HCT116 (cell line): ENCODE data around the gene CDKN2B-AS1. TPM values are rescaled to one million over a fixed set of nuclear protein-coding genes. Genes with fewer than 3 reads are reported as not detected.

Source experiments
- ATAC-seq: fragments of 200-7000 bp; cut with Tn5 transposase; 2 replicates; pipeline ENCODE4 v1.9.1; 2020; ENCODE audit warnings: mild to moderate bottlenecking, moderate library complexity
- BruUV-seq: library from RNA; stranded (reverse); fragments of 400-500 nt; replicated peaks from 2 replicates; lab custom pipeline; 2021; lab: Mats Ljungman, UMichigan
- CTCF ChIA-PET: fragments of 300-600 bp; sonication (Branson Sonifier 250); formaldehyde crosslinking; loops from one replicate; lab custom pipeline; 2021; ENCODE audit warnings: antibody characterized with exemption; lab: Charles Lee
- POLR2A ChIA-PET: fragments of 300-600, 350-600 bp; sonication (Branson Sonifier 250); formaldehyde crosslinking; loops from one replicate; lab custom pipeline; 2021; ENCODE audit warnings: antibody characterized with exemption; lab: Charles Lee
- RAD21 ChIA-PET, 2 experiments: fragments of 300-600 bp; sonication (Branson Sonifier 250); formaldehyde crosslinking; loops; one replicate each; lab custom pipeline; 2023; ENCODE audit warnings: low total read pairs in 2 of 2; ENCODE audit not compliant: uncharacterized antibody in 2 of 2, unreplicated experiment in 2 of 2, low non-redundant PET in 1 of 2; lab: Charles Lee
- DNase-seq: peaks from one replicate; pipeline ENCODE4 v3.0.0-alpha.2; 2010; ENCODE audit warnings: low read depth, low spot score
- H2AFZ ChIP-seq: fragments of 200-600 bp; shearing (Covaris generic), sonication (generic); 2 replicates; pipeline ENCODE4 v1.6.1; 2017; ENCODE audit warnings: low read depth, mixed run types, mixed read lengths, antibody characterized with exemption, low read length; ENCODE audit not compliant: poor library complexity, severe bottlenecking
- H3K27ac ChIP-seq: 2 replicates; pipeline ENCODE4 v1.5.1; 2012; ENCODE audit warnings: low read depth, low read length
- H3K27me3 ChIP-seq: fragments of 200-600 bp; sonication (generic); 2 replicates; pipeline ENCODE4 v1.6.1; 2016; ENCODE audit warnings: mixed run types, low read length, mixed read lengths; ENCODE audit not compliant: insufficient read depth
- H3K36me3 ChIP-seq, 2 experiments: fragments of 200-500 bp in 1 of 2; fragments of 200-600 bp in 1 of 2; sonication (Bioruptor generic) in 1 of 2; sonication (generic) in 1 of 2; 2 replicates each; pipeline versions ENCODE4 v1.5.1 to v1.6.1; 2014 to 2016; ENCODE audit warnings: low read length in 2 of 2, inconsistent platforms in 1 of 2, mixed read lengths in 1 of 2, mixed run types in 1 of 2; ENCODE audit not compliant: insufficient read depth in 2 of 2, control insufficient read depth in 1 of 2
- H3K4me1 ChIP-seq, 2 experiments: fragments of 200-600 bp in 1 of 2; sonication (generic) in 1 of 2; 2 replicates each; pipeline versions ENCODE4 v1.5.1 to v1.6.1; 2012 to 2017; ENCODE audit warnings: low read length in 2 of 2, inconsistent platforms in 1 of 2, mild to moderate bottlenecking in 1 of 2, mixed read lengths in 1 of 2, mixed run types in 1 of 2, moderate library complexity in 1 of 2; ENCODE audit not compliant: insufficient read depth in 2 of 2, control insufficient read depth in 1 of 2
- H3K4me2 ChIP-seq: fragments of 200-600 bp; sonication (generic); 2 replicates; pipeline ENCODE4 v1.6.1; 2017; ENCODE audit warnings: mixed run types, low read length, mixed read lengths
- H3K4me3 ChIP-seq, 2 experiments: fragments of 200-600 bp in 1 of 2; sonication (generic) in 1 of 2; replicated peaks in 1 of 2; 2 replicates each; pipeline ENCODE4 v1.5.1; 2011 to 2016; ENCODE audit warnings: low read length in 2 of 2, control low read depth in 1 of 2, low read depth in 1 of 2, mild to moderate bottlenecking in 1 of 2, mixed read lengths in 1 of 2, mixed run types in 1 of 2
- H3K79me2 ChIP-seq: fragments of 200-600 bp; sonication (generic); 2 replicates; pipeline ENCODE4 v1.6.1; 2017; ENCODE audit warnings: mild to moderate bottlenecking, mixed run types, low read length, moderate library complexity, mixed read lengths; ENCODE audit not compliant: insufficient read depth
- H3K9ac ChIP-seq: fragments of 200-600 bp; sonication (generic); 2 replicates; pipeline ENCODE4 v1.6.1; 2016; ENCODE audit warnings: low read length, mixed read lengths
- H3K9me2 ChIP-seq: fragments of 200-600 bp; sonication (generic), shearing (Covaris generic); 2 replicates; pipeline ENCODE4 v1.6.1; 2017; ENCODE audit warnings: mixed run types, mild to moderate bottlenecking, moderate library complexity; ENCODE audit not compliant: insufficient read depth
- H3K9me3 ChIP-seq, 2 experiments: fragments of 200-500 bp in 1 of 2; fragments of 200-600 bp in 1 of 2; sonication (Bioruptor generic) in 1 of 2; sonication (generic) in 1 of 2; 2 replicates each; pipeline ENCODE4 v1.6.1; 2014 to 2017; ENCODE audit warnings: low read length in 2 of 2, mixed read lengths in 2 of 2, inconsistent platforms in 1 of 2, low read depth in 1 of 2, mild to moderate bottlenecking in 1 of 2, mixed run types in 1 of 2, moderate library complexity in 1 of 2; ENCODE audit not compliant: control insufficient read depth in 1 of 2, insufficient read depth in 1 of 2
- H4K20me1 ChIP-seq: fragments of 200-600 bp; sonication (generic), shearing (Covaris generic); 2 replicates; pipeline ENCODE4 v1.6.1; 2017; ENCODE audit warnings: mixed run types, mild to moderate bottlenecking, moderate library complexity; ENCODE audit not compliant: insufficient read depth
- ATF3 ChIP-seq: IDR thresholded peaks from 2 replicates; pipeline ENCODE4 v1.6.1; 2012
- CEBPB ChIP-seq: IDR thresholded peaks from 2 replicates; pipeline ENCODE4 v1.6.1; 2012; ENCODE audit warnings: low read depth
- CTCF ChIP-seq, 3 experiments: fragments of 200-600 bp in 1 of 3; sonication (generic) in 1 of 3; IDR thresholded peaks in 2 of 3; conservative IDR thresholded peaks in 1 of 3; 2 replicates each; pipeline ENCODE4 v1.5.1; 2012 to 2017; ENCODE audit warnings: low read depth in 2 of 3, low read length in 2 of 3, antibody characterized with exemption in 1 of 3, borderline replicate concordance in 1 of 3, control low read depth in 1 of 3, mild to moderate bottlenecking in 1 of 3, mixed read lengths in 1 of 3, mixed run types in 1 of 3, moderate library complexity in 1 of 3; ENCODE audit not compliant: insufficient read depth in 1 of 3
- EGR1 ChIP-seq: IDR thresholded peaks from 2 replicates; pipeline ENCODE4 v1.6.1; 2012; ENCODE audit warnings: low read depth
- ELF1 ChIP-seq: IDR thresholded peaks from 2 replicates; pipeline ENCODE4 v1.6.1; 2012; ENCODE audit warnings: low read depth, borderline replicate concordance
- EZH2 ChIP-seq: fragments of 200-600 bp; sonication (generic); IDR thresholded peaks from 2 replicates; pipeline ENCODE4 v1.6.1; 2017; ENCODE audit warnings: antibody characterized with exemption, mixed run types
- FOSL1 ChIP-seq: IDR thresholded peaks from 2 replicates; pipeline ENCODE4 v1.6.1; 2012; ENCODE audit warnings: low read depth
- JUND ChIP-seq: IDR thresholded peaks from 2 replicates; pipeline ENCODE4 v1.6.1; 2012
- POLR2AphosphoS5 ChIP-seq: IDR thresholded peaks from 2 replicates; pipeline ENCODE4 v1.6.1; 2011; ENCODE audit warnings: mild to moderate bottlenecking, low read depth, low read length, moderate library complexity
- SIN3A ChIP-seq: IDR thresholded peaks from 2 replicates; pipeline ENCODE4 v1.6.1; 2012; ENCODE audit warnings: low read depth
- SP1 ChIP-seq: IDR thresholded peaks from 2 replicates; pipeline ENCODE4 v1.6.1; 2012; ENCODE audit warnings: low read depth
- SRF ChIP-seq: IDR thresholded peaks from 2 replicates; pipeline ENCODE4 v1.6.1; 2012; ENCODE audit warnings: low read depth
- TCF7L2 ChIP-seq: IDR thresholded peaks from 2 replicates; pipeline ENCODE4 v1.7.0; 2011; ENCODE audit warnings: borderline replicate concordance, inconsistent platforms; ENCODE audit not compliant: insufficient read depth, insufficient read length; ENCODE audit errors: extremely low read depth
- YY1 ChIP-seq: IDR thresholded peaks from 2 replicates; pipeline ENCODE4 v1.6.1; 2011; ENCODE audit warnings: low read length, low read depth, moderate library complexity, mild to moderate bottlenecking; ENCODE audit not compliant: insufficient replicate concordance; ENCODE audit errors: extremely low read depth
- ZFX ChIP-seq: fragments of 450-650 bp; IDR thresholded peaks from 2 replicates; pipeline ENCODE4 v1.6.1; 2017
- ZNF274 ChIP-seq: fragments of 200-500 bp; sonication (Bioruptor generic); IDR thresholded peaks from 2 replicates; pipeline ENCODE4 v1.6.1; 2014; ENCODE audit warnings: mild to moderate bottlenecking, low read depth, low read length, inconsistent platforms
- intact Hi-C: fragments of 100-400 bp; cut with micrococcal nuclease; formaldehyde crosslinking; loops from 2 replicates; pipeline ENCODE4 v1.10.0; 2022
- total RNA-seq: library from RNA; stranded (reverse); gene quantifications from one replicate; pipeline ENCODE4 v1.2.1, GENCODE V29; 2021; ENCODE audit not compliant: unreplicated experiment
- TF ChIP-seq, protein P1 (sequence below): IDR thresholded peaks from 2 replicates; pipeline ENCODE4 v1.6.1; 2011; ENCODE audit warnings: mild to moderate bottlenecking, low read length, moderate library complexity; ENCODE audit not compliant: insufficient replicate concordance; ENCODE audit errors: extremely low read depth

The CDKN2B-AS1 gene
- total RNA-seq, 1 experiment from 2014 or later, result 1.7 TPM

DNA sequence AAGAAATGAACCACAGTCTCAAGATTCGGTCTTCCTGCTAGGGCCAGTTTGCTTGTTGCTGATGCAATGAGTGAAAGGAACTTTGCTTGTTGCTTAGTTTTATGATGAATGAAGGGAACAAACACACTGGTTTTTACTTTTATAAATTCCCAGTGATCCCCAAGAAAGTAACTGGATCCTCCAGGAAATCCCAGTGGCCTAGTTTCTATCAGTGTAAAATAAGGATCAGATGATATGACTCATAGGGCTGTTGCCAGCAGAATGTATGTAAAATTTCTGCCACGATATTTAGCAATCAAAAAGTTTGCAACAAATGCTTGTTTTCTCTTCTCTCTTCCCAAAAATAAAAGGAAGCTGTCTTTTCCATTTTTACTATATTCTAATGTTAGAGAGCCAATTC is 174.7 kb downstream of the CDKN2B-AS1 start:
- intact Hi-C loops, result no loop called here
- ChIA-PET RAD21 (no interaction called here), POLR2A (no interaction called here)
- no peaks in the 10 kb centered on the region for H4K20me1 ChIP-seq
- H3K9me3 ChIP-seq, result no peaks in the 10 kb centered on the region
- H3K79me2 ChIP-seq, result no peaks in the 10 kb centered on the region
- no peak overlapping the region for H2AFZ ChIP-seq
- TF ChIP-seq EGR1 (no peak), SRF (no peak), POLR2AphosphoS5 (no peak), JUND (no peak), SP1 (no peak), CTCF (IDR thresholded peaks at IDR 0.05 in 2 of 3, conservative IDR thresholded peaks at IDR 0.05 in 1 of 3; ENCODE audit: borderline replicate concordance in 1 of 3, insufficient read depth in 1 of 3, low read depth in 2 of 3, low read length in 2 of 3) (no peak), CEBPB (no peak), ZFX (no peak), FOSL1 (no peak), ELF1 (no peak), ZNF274 (no peak), SIN3A (no peak), TCF7L2 (no peak), EZH2 (no peak), ATF3 (no peak), YY1 (no peak)
- TF ChIP-seq, protein P1, sequence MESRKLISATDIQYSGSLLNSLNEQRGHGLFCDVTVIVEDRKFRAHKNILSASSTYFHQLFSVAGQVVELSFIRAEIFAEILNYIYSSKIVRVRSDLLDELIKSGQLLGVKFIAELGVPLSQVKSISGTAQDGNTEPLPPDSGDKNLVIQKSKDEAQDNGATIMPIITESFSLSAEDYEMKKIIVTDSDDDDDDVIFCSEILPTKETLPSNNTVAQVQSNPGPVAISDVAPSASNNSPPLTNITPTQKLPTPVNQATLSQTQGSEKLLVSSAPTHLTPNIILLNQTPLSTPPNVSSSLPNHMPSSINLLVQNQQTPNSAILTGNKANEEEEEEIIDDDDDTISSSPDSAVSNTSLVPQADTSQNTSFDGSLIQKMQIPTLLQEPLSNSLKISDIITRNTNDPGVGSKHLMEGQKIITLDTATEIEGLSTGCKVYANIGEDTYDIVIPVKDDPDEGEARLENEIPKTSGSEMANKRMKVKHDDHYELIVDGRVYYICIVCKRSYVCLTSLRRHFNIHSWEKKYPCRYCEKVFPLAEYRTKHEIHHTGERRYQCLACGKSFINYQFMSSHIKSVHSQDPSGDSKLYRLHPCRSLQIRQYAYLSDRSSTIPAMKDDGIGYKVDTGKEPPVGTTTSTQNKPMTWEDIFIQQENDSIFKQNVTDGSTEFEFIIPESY, result no peak
- TF ChIP-seq, all 23 proteins: peak for 0
- Histone ChIP-seq H3K9ac (no peak overlapping the region), H3K36me3 (no peaks in the 10 kb centered on the region), H3K9me2 (no peaks in the 10 kb centered on the region; the same call in 1 of the 2 replicates), H3K27me3 (no peaks in the 10 kb centered on the region), H3K4me2 (no peak overlapping the region), H3K27ac (no peak overlapping the region), H3K4me3 (no peak overlapping the region), H3K4me1 (no peaks in the 10 kb centered on the region)
- ATAC-seq, result no peak
- DNase-seq, result no peak
- CTCF ChIA-PET, result no interaction called here
- no TSS peak for BruUV-seq
